HG02884 (cell line): ENCODE data around the gene BMPR1B.

Experiments
- ATAC-seq: cut with Tn5 transposase; IDR thresholded peaks from one replicate; pipeline ENCODE4 v1.9.1; 2021; ENCODE audit warnings: mild to moderate bottlenecking, moderate library complexity; ENCODE audit not compliant: unreplicated experiment

BMPR1B gene

DNA sequence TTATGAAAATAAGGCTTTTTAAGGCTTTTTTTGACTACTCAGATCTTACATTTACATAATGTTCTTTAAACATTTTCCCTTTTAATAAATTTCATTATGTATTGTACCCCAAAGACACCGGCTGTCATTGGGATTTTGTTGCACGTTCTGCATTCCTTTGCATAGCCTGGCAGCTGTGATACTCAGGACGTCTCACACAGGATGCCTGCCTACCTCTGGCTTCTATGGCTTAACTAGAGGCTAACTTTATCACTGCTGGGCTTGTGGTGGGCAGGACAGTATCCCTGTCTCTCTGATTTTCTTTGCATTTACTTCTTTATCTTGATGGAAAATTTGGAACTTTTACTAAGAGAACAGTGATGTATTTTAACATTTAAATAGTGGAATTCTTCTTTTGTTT lies 147.8 kb downstream of the BMPR1B start:
- ATAC-seq, result no peak

DNA sequence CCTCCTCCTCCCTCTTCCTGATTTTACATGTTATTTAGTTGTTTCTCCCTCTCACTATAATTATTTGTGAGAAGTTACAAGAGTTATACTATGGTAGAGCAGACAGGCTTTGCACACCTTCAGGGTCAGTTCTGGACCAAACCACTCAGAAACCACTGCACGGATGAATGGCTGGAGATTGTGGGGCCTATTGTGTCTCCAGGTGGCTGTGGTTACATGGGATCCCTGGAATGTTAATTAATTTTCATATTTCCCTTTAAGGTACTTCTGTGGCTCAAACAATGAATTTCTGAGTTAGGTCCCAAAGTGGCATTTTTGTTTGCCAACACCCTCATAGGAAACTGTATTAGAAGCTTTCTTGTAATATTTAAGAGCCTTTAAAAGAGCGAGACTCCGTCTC lies 151.9 kb downstream of the BMPR1B start:
- ATAC-seq, result no peak

DNA sequence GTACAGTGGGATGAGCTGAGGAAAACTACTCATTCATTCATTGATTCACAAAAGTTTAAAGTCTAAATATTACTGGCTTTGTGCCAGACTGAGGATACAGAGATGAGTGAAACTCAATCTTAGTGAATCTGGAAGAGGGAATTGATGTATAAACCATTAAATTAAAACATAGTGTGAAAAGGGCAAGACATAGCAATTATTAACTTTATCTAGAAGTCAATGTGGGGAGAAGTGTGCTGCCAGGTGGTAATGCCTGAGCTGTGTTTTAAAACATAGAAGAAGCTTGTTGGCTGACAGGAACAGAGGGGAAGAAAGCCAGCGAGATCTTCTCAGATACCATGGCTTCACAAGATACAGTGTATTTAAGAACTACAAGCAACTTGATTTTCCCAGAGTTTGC lies 153.4 kb downstream of the BMPR1B start:
- ATAC-seq, result no peak

DNA sequence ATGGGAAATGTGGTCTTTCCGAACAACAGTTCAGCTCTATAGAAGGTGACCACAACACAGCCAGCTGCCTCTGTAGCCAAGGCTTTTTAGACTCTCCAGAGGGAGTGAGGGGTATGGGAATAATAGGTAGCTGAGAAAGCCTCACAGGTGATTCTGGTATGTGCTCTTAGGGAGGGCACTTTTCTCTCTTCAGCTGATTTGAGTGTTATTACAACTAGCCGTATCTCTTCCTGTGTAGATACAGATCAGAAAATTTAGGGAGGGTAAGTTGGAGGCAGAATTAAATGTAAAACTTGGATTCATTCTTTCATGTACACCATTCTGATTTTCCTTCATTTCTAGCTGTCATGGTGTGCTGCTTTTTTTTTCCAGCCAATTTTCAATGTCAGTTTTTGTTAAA lies 154.9 kb downstream of the BMPR1B start:
- ATAC-seq, result no peak

DNA sequence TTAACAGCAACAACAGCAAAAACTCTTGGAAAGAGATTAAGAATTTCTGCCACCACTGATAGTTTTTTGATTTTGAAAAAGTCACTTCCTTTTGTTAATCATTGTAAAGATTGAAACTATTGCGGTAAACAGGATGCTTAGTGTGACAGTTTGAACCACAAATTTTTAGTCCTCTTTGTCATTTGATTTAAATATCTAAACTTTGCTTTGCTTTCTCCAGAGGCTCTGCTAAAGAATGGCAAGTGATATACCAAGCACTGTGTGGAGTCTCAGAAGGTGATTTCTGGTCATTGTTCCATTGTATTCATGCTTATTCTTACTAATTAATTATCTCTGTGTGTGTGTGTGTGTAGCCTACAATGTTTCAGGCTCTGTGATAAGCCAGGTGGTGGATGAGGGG lies 155.6 kb downstream of the BMPR1B start:
- ATAC-seq, result no peak

DNA sequence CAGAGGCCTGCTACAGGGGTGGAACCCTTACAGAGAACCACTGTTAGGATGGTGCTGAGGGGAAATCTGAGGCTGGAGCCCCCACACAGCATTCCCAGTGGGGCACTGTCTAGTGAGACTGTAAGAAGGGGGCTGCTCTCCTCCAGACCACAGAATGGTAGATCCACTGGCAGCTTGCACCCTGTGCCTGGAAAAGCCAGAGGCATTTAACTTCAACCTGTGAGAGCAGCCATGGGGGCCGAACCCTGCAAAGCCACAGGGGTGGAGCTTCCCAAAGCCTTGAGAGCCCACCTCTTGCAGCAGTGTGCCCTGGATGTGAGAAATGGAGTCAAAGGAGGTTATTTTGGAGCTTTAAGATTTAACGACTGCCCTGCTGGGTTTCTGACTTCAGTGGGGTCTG lies 159.4 kb downstream of the BMPR1B start:
- no peak for ATAC-seq

DNA sequence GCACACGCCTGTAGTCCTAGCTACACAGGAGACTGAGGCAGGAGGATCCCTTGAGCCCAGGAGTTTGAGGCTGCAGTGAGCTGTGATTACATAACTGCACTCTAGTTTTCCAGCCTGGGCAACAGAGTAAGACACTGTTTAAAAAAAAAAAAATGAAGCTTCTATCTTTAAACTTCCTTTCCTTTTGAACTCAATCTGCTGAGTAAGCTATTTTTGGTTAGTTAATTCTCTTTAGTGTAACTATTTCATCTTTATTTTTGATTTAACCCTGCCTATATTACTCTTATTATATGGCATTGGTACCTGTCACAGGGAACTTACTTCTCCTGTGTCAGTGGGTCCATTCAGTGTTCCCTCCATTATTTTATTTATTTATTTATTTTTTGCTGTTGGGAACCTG lies 160.8 kb downstream of the BMPR1B start:
- ATAC-seq, result no peak

DNA sequence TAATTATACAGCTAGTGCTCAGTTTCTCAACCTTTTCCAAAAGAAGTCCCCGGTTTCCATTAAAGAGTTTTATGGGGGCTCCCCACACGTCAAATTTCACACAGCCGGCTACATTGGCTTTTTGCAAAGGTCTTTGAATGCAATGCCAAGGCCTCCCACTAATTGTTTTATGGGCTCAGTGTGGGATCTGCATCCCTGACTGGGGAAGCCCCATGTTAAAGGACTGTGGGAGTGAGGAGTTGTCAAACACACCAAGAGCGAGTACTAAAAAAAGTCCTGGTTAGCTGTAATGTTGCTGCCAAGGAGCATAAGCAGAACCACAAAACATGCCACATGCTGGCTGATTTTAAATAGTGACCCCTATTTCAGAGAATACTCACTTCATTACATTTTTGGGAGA lies 162.6 kb downstream of the BMPR1B start:
- no peak for ATAC-seq

DNA sequence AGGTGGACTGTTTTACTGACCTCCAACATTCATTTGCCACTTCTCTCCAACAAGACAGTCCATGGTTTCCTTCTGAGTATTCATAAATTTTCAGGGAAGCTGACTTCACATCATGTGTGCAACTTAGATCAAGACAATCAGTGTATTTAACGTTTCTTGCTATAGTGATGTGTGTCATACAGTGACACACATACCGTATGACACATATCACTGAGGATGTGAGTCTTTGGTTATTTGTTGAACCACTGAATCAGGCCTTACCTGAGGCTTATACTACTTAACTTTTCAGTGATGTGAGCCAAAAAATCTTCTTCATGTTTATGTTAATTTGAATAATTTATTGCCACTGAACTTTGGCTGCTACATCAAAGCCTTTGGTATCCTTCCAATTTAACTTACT lies 166.8 kb downstream of the BMPR1B start:
- no peak for ATAC-seq

DNA sequence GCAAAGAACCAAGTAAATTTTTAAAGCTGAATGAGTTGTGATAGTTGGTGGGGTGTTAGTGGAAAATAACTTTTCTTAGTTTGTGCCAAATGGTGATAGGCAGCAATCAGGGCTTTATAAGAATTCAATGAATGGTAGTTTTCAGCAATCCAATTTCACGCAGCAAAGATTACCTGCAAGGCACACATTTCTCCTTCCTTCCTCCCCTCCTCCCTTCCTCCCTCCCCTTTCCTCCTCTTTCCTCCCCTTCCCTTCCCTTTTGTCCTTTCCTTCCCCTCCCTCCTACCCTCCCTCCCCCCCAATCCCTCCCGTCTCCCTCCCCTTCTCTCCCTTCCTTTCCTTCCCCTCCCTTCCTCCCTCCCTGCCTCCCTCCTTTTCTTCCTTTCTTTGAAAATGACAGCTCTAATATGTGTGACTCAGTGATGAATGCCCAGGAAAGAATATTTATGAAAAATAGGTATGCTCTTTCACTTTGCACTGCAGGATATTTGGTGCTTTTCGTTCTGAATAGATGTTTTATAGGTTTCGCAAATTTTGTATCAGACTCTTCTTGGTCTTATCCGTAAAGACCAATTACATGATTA lies 168.1 kb downstream of the BMPR1B start:
- no peak for ATAC-seq

DNA sequence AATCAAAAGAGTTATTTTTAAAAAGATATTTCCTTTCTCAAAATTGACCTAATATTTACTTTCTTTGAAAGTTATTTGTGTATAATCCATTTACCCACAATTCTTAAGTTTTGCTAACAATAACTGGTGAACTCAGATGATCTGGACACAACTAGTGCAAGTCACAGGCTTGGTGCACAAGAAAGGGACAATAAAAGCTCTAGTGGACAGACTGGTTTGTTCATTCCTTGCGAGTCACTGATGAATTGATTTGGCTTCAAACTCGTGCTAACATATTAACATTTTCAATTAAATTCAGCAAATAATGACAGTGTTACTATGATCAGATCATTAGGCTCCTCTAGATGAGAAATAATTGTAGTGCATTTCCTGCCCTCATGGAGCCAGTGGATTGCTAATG lies 169.2 kb downstream of the BMPR1B start:
- ATAC-seq, result no peak

DNA sequence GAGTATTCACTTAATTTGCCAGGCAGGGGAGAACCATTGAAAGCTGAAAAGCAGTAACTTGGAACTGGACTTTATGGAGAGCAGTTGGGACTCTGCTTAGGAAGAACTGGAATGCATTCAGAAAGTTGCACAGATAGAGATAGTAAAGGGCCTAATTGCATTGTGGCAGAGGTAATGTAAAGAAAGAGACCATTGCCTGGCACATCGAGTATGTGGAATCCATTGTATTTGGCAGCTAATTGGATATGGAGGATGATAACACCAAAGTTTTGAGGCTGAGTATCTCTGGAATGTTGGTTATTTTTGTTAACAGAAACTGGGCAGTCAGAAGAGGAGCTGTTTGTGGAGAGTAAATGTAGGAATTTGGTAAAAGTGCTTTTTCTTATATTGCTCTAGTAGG lies 169.9 kb downstream of the BMPR1B start:
- no peak for ATAC-seq

DNA sequence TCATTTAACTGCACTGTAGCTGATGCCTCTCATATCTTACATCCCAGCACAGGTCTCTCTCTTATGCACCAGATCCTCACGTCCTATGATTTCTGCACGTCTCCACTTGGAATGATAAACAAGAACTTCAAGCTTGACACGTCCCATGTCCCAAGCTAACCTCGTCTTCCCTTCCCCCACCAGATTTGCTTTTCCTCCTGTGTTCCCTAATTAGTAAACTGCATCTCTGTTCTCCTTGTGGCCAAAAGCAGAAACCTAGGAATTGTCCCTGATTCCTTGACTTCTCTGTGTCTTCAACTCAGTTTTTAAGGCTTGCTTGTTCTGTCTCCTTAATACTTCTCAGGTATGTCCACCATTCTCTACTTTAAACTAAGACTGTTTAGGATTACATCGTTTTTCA lies 171.9 kb downstream of the BMPR1B start:
- ATAC-seq, result no peak

DNA sequence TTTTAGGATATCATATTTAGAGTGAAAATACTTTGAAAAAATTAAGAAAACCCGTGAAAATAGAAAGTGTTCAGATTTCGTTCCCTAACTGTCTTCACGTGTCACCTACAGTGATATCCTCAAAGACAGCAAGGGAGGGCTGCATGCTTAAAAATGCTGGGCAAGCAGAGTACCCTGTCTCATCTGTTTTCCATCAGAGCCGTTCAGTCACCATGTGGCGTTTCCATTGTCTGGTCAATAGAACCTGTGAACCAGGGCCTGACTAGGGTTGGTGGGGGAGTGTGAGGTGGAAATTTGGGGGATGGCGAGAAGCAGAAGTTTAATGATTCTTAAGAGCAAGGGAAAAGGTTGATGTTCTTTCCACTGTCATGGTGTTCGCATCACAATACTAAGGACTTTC lies 173.9 kb downstream of the BMPR1B start:
- no peak for ATAC-seq

DNA sequence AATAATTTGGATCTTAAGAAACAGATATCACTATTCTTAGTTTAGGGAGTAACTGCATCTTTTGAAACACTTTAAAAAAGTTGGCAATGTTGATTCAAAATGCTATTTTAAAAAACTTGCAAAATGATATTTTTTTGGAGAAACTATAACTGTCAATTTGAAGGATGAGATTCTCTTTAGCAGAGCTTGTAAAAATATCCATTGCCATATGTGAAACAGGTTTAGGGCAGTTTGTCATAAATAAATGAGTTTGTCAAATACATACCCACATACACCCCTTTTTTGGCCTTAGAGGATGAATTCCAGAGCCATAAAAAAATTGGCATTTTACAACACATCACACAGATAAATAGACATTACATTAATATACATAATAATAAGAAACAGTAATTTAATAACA lies 174.6 kb downstream of the BMPR1B start:
- ATAC-seq, result no peak

DNA sequence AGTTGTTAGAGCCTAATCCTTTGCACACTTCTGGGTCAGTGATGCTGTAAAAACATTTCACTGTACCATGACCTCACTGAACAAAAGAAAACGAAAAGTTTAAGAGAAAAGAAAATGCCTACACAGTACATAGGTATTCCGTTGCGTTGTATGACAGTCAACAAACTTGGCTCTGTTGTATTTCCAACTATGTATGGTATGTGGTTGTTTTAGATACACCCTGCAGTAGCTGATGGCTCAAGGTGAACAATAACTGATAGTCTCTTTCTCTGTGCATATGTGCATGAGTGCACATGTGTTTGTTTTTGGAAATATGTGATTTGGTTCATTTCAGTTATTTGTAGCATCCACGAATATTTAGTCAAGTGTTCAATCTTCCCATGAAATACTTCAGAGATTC lies 176.0 kb downstream of the BMPR1B start:
- ATAC-seq, result no peak

DNA sequence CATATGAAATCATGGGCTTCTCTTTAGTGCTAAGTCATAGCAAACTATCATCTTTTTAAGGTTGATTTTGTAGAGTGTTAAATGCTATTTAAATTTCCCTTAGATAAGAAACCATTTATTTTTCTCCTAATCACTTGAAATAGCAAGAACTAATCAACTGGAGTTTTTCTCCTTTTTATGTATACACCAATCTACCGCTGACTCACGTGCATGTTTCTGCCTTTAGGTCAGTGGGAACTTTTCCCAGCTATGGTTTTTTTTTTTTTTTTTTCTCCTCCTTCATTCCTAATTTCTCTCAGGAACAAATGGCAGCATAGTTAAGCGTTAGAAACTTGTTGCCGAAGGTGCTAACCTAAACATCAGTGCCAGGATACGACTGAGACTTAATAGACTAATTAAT lies 176.4 kb downstream of the BMPR1B start:
- ATAC-seq, result no peak

DNA sequence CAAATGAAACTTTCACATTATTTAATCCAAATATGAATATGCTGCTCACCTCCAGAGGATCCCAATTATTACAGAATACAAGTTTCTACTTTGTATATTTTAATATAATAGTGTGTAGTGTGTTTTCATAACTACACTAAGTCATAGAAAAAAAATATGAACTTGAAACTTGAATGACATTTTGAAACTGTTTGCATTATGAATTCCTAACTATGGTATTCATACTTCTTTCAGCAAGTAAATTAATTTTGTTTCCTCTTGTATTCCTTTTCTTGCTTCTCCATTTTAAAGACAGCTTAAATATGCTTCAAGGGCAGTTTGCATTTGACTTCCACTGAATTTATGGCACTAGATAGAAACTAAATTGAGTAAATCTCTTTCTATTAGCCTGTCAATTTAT lies 177.1 kb downstream of the BMPR1B start:
- ATAC-seq, result no peak

DNA sequence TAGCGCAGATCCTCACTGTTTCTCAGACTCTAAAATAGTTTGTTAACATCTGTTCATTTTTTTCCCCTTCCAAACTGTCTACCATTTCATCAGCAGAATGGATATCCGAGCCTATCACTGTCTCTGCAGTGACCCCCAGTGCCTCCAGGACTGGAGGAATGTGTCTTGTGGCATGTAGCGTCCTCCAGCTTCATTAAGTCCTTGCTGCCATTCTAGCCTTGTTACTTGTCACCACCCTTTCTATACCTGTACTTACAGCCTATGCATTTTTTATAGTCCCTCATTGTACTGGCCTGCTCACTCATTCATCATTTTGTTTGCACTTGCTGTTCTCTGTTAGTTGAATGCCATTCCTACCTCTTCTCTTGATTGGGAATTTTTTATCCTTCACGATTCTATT lies 179.1 kb downstream of the BMPR1B start:
- no peak for ATAC-seq

DNA sequence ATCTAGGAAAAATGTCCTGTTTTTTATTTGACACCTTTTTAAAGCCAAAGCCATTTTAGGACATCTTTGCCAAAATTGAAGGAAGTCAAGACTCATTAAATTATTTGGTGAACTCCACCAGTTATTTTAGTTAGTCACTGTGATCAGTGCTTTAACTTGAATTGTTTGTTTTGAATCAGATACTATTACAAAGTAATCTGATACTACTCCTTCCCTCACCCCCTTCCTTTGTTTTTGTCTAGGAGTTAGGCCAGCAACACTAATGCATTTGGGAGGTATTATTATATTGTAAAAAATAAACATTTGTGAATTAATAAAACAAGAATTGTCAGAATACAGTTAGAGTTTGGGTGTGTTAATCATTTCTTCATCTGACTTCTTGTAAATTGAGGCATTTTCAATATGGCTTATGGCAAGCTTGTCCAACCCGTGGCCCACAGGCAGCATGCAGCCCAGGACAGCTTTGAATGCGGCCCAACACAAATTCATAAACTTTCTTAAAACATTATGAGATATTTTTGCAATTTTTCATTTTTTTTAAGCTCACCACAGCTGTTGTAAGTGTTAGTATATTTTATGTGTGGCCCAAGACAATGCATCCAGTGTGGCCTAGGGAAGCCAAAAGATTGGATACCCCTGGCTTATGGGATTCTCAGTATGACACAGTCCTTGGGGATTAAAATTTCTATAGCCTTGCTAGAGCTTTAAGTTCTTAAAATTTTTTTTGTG lies 182.2 kb downstream of the BMPR1B start:
- ATAC-seq, result no peak

DNA sequence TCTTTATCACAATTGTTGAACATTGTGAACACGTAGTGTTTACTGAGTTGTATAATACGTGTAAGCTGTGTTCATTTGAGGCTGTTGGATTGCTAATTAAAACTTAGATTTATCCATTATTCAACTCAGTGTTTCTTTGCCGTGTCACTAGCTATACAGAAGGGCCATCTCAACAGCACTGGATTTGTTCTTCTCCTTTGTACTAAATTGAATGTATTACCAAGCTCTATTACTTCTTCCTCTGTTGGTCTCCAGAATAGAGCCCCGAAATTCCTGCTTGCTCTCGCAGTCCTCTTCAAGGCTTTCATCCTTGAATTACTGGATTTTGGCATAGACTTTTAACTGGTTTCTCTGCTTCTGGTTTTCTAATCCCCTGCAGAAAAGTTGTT lies 182.8 kb downstream of the BMPR1B start:
- no peak for ATAC-seq

DNA sequence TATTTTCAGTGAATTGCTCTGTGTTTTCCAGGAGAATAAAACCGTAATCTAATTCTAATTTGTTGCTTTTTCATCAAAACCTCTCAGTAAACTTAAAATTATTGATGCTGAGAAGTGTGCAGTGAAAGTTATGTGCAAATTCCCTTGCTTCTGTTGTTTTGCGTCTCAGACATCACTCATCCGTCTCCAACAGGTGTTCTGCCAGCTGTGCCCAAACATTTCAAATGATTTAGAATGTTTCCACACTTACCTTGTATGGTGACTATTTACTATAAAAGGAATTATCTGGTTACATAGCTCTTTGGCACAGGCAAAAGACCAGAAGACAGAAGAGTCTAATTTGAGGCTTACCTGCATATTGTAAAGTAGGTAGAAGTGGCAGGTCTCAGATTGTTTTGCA lies 184.0 kb downstream of the BMPR1B start:
- no peak for ATAC-seq

DNA sequence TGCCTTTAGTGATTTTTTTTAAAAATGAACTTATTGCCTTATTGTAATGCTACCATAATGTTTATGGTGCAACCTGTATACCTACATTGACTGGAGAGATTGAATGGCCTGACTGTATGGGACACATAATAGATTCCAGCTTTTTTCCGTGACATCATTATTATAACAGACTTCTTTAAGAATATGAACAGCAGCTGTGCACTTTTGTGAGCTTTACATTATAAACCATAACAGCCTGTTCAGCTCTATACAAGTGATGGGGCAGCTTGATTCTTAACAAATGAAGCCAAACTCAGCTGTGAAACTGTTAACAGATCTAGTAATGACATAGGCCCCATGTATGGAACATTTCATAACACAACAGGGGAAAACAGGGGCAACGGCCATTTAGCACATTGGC lies 187.0 kb downstream of the BMPR1B start:
- ATAC-seq, result no peak
